GM12878 (cell line): ENCODE data around the gene SLC24A4.

Source experiments
- CBX5 ChIP-seq: sonication (generic); IDR thresholded peaks from 2 replicates; pipeline ENCODE4 v1.6.1; 2016; ENCODE audit warnings: low read depth, moderate library complexity, mild to moderate bottlenecking, inconsistent platforms
- CTCF ChIP-seq, 3 experiments: IDR thresholded peaks in 2 of 3; conservative IDR thresholded peaks in 1 of 3; 2 replicates each; pipeline ENCODE4 v1.5.1; 2011; ENCODE audit warnings: low read depth in 3 of 3, low read length in 3 of 3, mild to moderate bottlenecking in 3 of 3, control low read depth in 2 of 3, moderate library complexity in 2 of 3, inconsistent platforms in 1 of 3, mixed read lengths in 1 of 3; ENCODE audit not compliant: control insufficient read depth in 2 of 3, insufficient read depth in 1 of 3; ENCODE audit errors: extremely low read depth in 1 of 3
- PAX5 ChIP-seq: IDR thresholded peaks from 2 replicates; pipeline ENCODE4 v1.6.1; 2011; ENCODE audit warnings: low read depth, low read length, borderline replicate concordance
- SPI1 ChIP-seq: IDR thresholded peaks from 2 replicates; pipeline ENCODE4 v1.6.1; 2011; ENCODE audit warnings: low read depth, mild to moderate bottlenecking, low read length, moderate library complexity, borderline replicate concordance; ENCODE audit not compliant: insufficient read depth
- YY1 ChIP-seq: IDR thresholded peaks from 2 replicates; pipeline ENCODE4 v1.6.1; 2011; ENCODE audit warnings: low read depth, mild to moderate bottlenecking, low read length

GRCh38 chr14:92469515-92469914, 146.6 kb downstream of the SLC24A4 start:
- TF ChIP-seq CTCF (IDR thresholded peaks at IDR 0.05 in 2 of 3, conservative IDR thresholded peaks at IDR 0.05 in 1 of 3; ENCODE audit: control insufficient read depth in 2 of 3, extremely low read depth in 1 of 3, insufficient read depth in 1 of 3, low read depth in 3 of 3, low read length in 3 of 3) (no peak), YY1 (no peak), CBX5 (no peak), SPI1 (no peak), PAX5 (no peak)
